ENCODE results near the gene HESX1.

Gene HESX1

GRCh38 chr3:57165641-57166040 lies 34.1 kb downstream of the HESX1 start:
- no peak for DNase-seq

- peak; percentile 52 for DNase-seq
Measured at GRCh38 chr3:57164657-57165573, 34.9 kb downstream of the HESX1 start, which contains the start of gene IL17RD. Gene IL17RD (minus strand): TSS chr3:57165353. CDS start chr3:57165286, 67 bp downstream.

- no peak for DNase-seq
Measured at GRCh38 chr3:57164217-57164656, 35.5 kb downstream of the HESX1 start.

GRCh38 chr3:57163751-57164150 lies 36.0 kb downstream of the HESX1 start:
- DNase-seq: no peak

GRCh38 chr3:57161915-57162314 lies 37.9 kb downstream of the HESX1 start:
- DNase-seq: no peak

GRCh38 chr3:57160765-57161538 lies 38.8 kb downstream of the HESX1 start:
- no peak for DNase-seq

GRCh38 chr3:57160076-57160764 lies 39.6 kb downstream of the HESX1 start:
- DNase-seq: no peak

- DNase-seq: no peak
Measured at GRCh38 chr3:57158813-57159738, 40.7 kb downstream of the HESX1 start.

- no peak for DNase-seq
Measured at GRCh38 chr3:57158325-57158724, 41.5 kb downstream of the HESX1 start.

- no peak for DNase-seq
Measured at GRCh38 chr3:57157545-57157944, 42.2 kb downstream of the HESX1 start.

GRCh38 chr3:57155310-57155643 lies 44.5 kb downstream of the HESX1 start:
- DNase-seq: no peak

GRCh38 chr3:57154470-57155309 lies 45.1 kb downstream of the HESX1 start:
- no peak for DNase-seq

GRCh38 chr3:57152151-57153143 lies 47.3 kb downstream of the HESX1 start:
- no peak for DNase-seq

- DNase-seq: no peak
Measured at GRCh38 chr3:57151749-57152148, 48.0 kb downstream of the HESX1 start.

GRCh38 chr3:57151021-57151449 lies 48.7 kb downstream of the HESX1 start:
- DNase-seq: no peak

- DNase-seq: no peak
Measured at GRCh38 chr3:57150113-57150581, 49.6 kb downstream of the HESX1 start.

Data from activated CD8-positive, alpha-beta memory T cell treated with anti-CD3 and anti-CD28 coated beads, Interleukin-2, amount 50 U/mL, for 4 hours (primary cell).